Lung (tissue), 12 donors: ENCODE results near the gene WHRN. TPM values are rescaled to one million over a fixed set of nuclear protein-coding genes. Genes with fewer than 3 reads are reported as not detected.

Experiments
- ATAC-seq: fragments of 200-7000 bp; cut with Tn5 transposase; one replicate; pipeline ENCODE4 v1.9.1; 2020; ENCODE audit warnings: moderate number of reproducible peaks; ENCODE audit not compliant: insufficient read depth, low FRiP score
- DNase-seq, 3 donors: peaks; one replicate each; pipeline ENCODE4 v3.0.0-alpha.2; 2013 to 2017
- H3K27ac ChIP-seq, 2 donors: one replicate each; pipeline ENCODE4 v1.5.1; 2013; ENCODE audit warnings: mild to moderate bottlenecking in 2 of 2, moderate library complexity in 2 of 2, control low read depth in 1 of 2, inconsistent platforms in 1 of 2, low read depth in 1 of 2, low read length in 1 of 2
- H3K27me3 ChIP-seq, 3 donors: one replicate each; pipeline ENCODE4 v1.5.1; 2013; ENCODE audit warnings: low read length in 2 of 3; ENCODE audit not compliant: control insufficient read depth in 3 of 3, insufficient read depth in 3 of 3
- H3K36me3 ChIP-seq, 4 donors: one replicate each; pipeline ENCODE4 v1.5.1; 2013; ENCODE audit warnings: low read length in 4 of 4, mild to moderate bottlenecking in 1 of 4, moderate library complexity in 1 of 4; ENCODE audit not compliant: control insufficient read depth in 4 of 4, insufficient read depth in 4 of 4
- H3K4me1 ChIP-seq, 5 donors: one replicate each; pipeline ENCODE4 v1.5.1; 2013; ENCODE audit warnings: low read length in 5 of 5, mild to moderate bottlenecking in 2 of 5, moderate library complexity in 1 of 5; ENCODE audit not compliant: control insufficient read depth in 5 of 5, insufficient read depth in 5 of 5
- H3K4me3 ChIP-seq: one replicate; pipeline ENCODE4 v1.5.1; 2013; ENCODE audit warnings: mild to moderate bottlenecking, control low read depth, moderate library complexity
- H3K9ac ChIP-seq, 2 donors: one replicate each; pipeline ENCODE4 v1.5.1; 2013; ENCODE audit warnings: low read length in 2 of 2, control low read depth in 1 of 2; ENCODE audit not compliant: insufficient read depth in 1 of 2
- H3K9me3 ChIP-seq, 4 donors: one replicate each; pipeline ENCODE4 v1.5.1; 2013; ENCODE audit warnings: low read length in 3 of 4, mild to moderate bottlenecking in 1 of 4, moderate library complexity in 1 of 4; ENCODE audit not compliant: control insufficient read depth in 4 of 4, insufficient read depth in 3 of 4
- whole genome bisulfite sequencing, 2 donors: extraction: QIAGEN DNeasy Blood & Tissue Kit; methylation state at CpG; one replicate each; pipeline ENCODE4 v1.1.7; 2013; 5-methylcytosine and 5-hydroxymethylcytosine counted together
- polyA plus RNA-seq, 2 donors: library from polyadenylated mRNA; stranded (reverse); fragments of 200-250 nt; gene quantifications; one replicate each; pipeline ENCODE4 v1.2.1, GENCODE V29; 2013
- total RNA-seq, 2 donors: library from RNA; depleted of rRNA in 1 of 2; stranded (reverse); fragments of >200 nt in 1 of 2; gene quantifications; one replicate each; pipeline ENCODE4 v1.2.1, GENCODE V29; 2014 to 2021
- TF ChIP-seq, protein P1 (sequence below): IDR thresholded peaks from 2 replicates; pipeline ENCODE4 v1.5.1; 2012; ENCODE audit warnings: mild to moderate bottlenecking; ENCODE audit errors: control extremely low read depth, extremely low read depth
- donor health status: control.
- donor health status: control.
- donor health status: Bipolar disorder and iron deficiency.
- donor health status: healthy.
- donor health status: DM: yes; HTN: yes; CAD: no.

The WHRN gene
- total and polyA plus RNA-seq, 4 donors, result 3.1 to 11.7 (median 5.6) TPM

DNA sequence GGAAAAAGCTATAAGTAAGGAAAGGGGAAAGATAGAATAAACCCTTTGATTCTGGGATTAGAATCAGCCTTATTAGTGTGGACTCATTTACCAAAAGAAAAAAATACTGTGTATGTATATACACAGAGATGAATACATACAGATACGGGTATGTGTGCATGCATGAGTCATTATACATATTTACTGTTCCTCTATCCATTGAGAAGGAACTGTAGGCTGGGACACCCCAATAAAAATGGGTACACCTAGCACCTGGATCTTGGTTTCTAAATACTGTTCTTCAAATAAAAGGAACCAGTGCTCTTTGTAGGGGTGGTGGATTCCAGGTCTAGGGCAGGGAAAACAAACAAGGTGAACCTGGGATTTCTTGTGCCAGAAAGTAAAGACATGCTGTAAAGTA, 48.3 kb downstream of the WHRN start:
- H3K9me3 ChIP-seq, result no peaks in the 10 kb centered on the region
- H3K36me3 ChIP-seq, result no peaks in the 10 kb centered on the region
- 74 to 83% methylated on average over 1 of the region's 1 CpG for WGBS, 2 donors
- no peaks in the 10 kb centered on the region for H3K4me1 ChIP-seq
- ATAC-seq (no peak), DNase-seq (no peak)
- H3K27me3 ChIP-seq, result no peaks in the 10 kb centered on the region
- H3K9ac ChIP-seq, result no peak overlapping the region
- H3K27ac ChIP-seq, result no peak overlapping the region
- H3K4me3 ChIP-seq, result no peak overlapping the region
- TF ChIP-seq, protein P1, sequence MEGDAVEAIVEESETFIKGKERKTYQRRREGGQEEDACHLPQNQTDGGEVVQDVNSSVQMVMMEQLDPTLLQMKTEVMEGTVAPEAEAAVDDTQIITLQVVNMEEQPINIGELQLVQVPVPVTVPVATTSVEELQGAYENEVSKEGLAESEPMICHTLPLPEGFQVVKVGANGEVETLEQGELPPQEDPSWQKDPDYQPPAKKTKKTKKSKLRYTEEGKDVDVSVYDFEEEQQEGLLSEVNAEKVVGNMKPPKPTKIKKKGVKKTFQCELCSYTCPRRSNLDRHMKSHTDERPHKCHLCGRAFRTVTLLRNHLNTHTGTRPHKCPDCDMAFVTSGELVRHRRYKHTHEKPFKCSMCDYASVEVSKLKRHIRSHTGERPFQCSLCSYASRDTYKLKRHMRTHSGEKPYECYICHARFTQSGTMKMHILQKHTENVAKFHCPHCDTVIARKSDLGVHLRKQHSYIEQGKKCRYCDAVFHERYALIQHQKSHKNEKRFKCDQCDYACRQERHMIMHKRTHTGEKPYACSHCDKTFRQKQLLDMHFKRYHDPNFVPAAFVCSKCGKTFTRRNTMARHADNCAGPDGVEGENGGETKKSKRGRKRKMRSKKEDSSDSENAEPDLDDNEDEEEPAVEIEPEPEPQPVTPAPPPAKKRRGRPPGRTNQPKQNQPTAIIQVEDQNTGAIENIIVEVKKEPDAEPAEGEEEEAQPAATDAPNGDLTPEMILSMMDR, result no peak

DNA sequence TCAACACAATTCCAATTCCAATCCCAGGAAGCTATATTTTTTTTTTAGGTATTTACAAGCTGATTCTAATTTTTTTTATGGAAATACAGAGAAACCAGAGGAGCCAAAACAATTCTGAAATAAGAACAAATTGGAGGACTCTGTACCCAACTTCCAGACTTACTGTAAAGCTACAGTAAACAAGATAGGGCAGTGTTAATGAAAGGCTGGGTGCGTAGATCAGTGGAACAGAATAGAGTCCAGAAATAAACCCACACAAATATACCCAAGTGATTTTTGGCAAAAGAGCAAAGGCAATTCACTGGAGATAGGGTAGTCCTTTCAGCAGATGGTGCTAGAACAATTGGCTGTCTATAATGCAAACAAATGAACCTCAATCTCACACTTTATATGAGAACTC, 50.6 kb downstream of the WHRN start:
- H3K36me3 ChIP-seq, result no peaks in the 10 kb centered on the region
- no peaks in the 10 kb centered on the region for H3K4me1 ChIP-seq
- no peak for ATAC-seq
- 0% methylated on average over 1 of the region's 1 CpG for WGBS, 2 donors
- H3K9ac ChIP-seq, result no peak overlapping the region
- no peak overlapping the region for H3K27ac ChIP-seq
- TF ChIP-seq, protein P1, result no peak
- DNase-seq, result no peak
- H3K4me3 ChIP-seq, result no peak overlapping the region
- no peaks in the 10 kb centered on the region for H3K9me3 ChIP-seq
- H3K27me3 ChIP-seq, result no peaks in the 10 kb centered on the region

DNA sequence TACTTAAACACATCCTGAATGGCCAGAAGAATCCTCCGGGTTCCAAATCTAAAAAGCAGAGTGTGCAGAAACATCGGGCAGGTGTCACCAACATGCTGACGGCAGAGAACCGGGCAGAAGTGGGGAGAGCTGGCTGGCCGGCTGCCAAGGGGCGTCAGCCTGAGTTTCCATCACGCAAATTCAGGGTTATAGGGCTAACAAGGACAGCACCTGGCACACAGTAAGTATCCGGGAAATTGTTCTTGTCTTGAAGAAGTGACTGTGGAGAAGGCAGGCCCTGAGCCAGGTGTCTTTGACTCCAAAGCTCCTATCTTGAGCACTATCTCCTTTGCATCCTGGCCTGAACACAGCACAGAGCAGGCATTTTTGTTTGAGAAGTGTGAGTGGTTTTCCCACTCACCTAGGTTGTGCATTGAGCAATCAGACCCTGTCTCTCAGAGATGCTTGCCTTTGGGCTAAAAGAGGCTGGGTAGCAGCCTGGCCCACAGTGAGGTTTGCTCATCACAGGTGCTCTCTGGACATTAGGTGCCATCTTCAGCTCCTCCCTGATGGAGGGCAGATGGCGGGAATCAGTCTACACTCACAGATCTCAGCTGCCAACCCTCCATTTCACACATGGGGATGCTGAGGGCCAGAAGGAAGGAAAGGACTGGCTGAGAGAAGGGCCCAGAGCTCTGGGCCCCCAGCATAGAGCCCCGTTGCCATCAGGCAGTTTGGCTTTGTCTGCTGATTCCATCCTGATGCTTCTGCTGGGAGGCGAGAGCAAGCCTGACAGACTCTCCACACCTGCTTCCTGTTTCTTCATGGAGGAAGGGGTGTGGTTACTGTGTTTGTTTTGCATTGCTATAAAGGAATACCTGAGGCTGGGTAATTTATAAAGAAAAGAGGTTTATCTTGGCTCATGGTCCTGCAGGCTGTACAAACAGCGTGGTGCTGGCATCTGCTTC, 52.8 kb downstream of the WHRN start:
- Histone ChIP-seq H3K9ac (no peak overlapping the region), H3K4me1 (no peaks in the 10 kb centered on the region), H3K27me3 (no peaks in the 10 kb centered on the region), H3K27ac (no peak overlapping the region), H3K36me3 (no peaks in the 10 kb centered on the region), H3K4me3 (no peak overlapping the region), H3K9me3 (no peaks in the 10 kb centered on the region)
- ATAC-seq (no peak), DNase-seq (peak in 2 of 3 donors; percentile 19 to 24)
- 38 to 43% methylated on average over 12 of the region's 12 CpGs for WGBS, 2 donors
- TF ChIP-seq, protein P1, result no peak
